PFSK-1 (cell line): ENCODE data around the gene ANAPC2.

Experiments used
- FOXP2 ChIP-seq: optimal IDR thresholded peaks from 2 replicates; pipeline ENCODE3; 2011; ENCODE audit warnings: borderline replicate concordance, control low read depth, inconsistent platforms; ENCODE audit not compliant: insufficient read depth; ENCODE audit errors: extremely low read length, extremely low read depth
- POLR2AphosphoS5 ChIP-seq: IDR thresholded peaks from 2 replicates; pipeline ENCODE4 v1.6.1; 2012; ENCODE audit warnings: low read depth, mild to moderate bottlenecking, control low read depth, low read length, moderate library complexity
- REST ChIP-seq, 2 experiments: IDR thresholded peaks; 2 replicates each; pipeline versions ENCODE4 v1.6.1 to v1.8.0; 2011 to 2012; ENCODE audit warnings: low read depth in 2 of 2, low read length in 2 of 2, control low read depth in 1 of 2, inconsistent platforms in 1 of 2, mild to moderate bottlenecking in 1 of 2, moderate library complexity in 1 of 2; ENCODE audit not compliant: insufficient read depth in 1 of 2
- SIN3A ChIP-seq: IDR thresholded peaks from 2 replicates; pipeline ENCODE4 v1.6.1; 2012; ENCODE audit warnings: mild to moderate bottlenecking, low read length, moderate library complexity, borderline replicate concordance; ENCODE audit not compliant: insufficient read depth
- TAF1 ChIP-seq: IDR thresholded peaks from 2 replicates; pipeline ENCODE4 v1.6.1; 2012; ENCODE audit warnings: low read length, control low read depth, borderline replicate concordance; ENCODE audit not compliant: insufficient read depth

The ANAPC2 gene

GRCh38 chr9:137138722-137139467 is 49.5 kb downstream of the ANAPC2 start, which contains the start of gene GRIN1:
TSS of gene GRIN1 (plus strand) at chr9:137139154. CDS start at chr9:137139487, 333 bp downstream.
- TF ChIP-seq SIN3A (peak; percentile 44; the same call in 1 of the 2 replicates), FOXP2 (no peak), REST (IDR thresholded peaks at IDR 0.05; ENCODE audit: insufficient read depth in 1 of 2, low read depth in 2 of 2, low read length in 2 of 2) (peak; percentile 87 to 96)

- TF ChIP-seq FOXP2 (no peak), REST (IDR thresholded peaks at IDR 0.05; ENCODE audit: insufficient read depth in 1 of 2, low read depth in 2 of 2, low read length in 2 of 2) (no peak), TAF1 (no peak)
Observed at GRCh38 chr9:137138058-137138721, 50.2 kb downstream of the ANAPC2 start.

- TF ChIP-seq SIN3A, result no peak
- TF ChIP-seq POLR2AphosphoS5, result no peak
- TF ChIP-seq REST (IDR thresholded peaks at IDR 0.05; ENCODE audit: insufficient read depth in 1 of 2, low read depth in 2 of 2, low read length in 2 of 2), result no peak
- no peak for TF ChIP-seq FOXP2
- no peak for TF ChIP-seq TAF1
Observed at GRCh38 chr9:137136881-137137607, 51.3 kb downstream of the ANAPC2 start.

GRCh38 chr9:137136261-137136880 is 52.0 kb downstream of the ANAPC2 start:
- TF ChIP-seq FOXP2 (no peak), SIN3A (no peak)

GRCh38 chr9:137134191-137134590 is 54.2 kb downstream of the ANAPC2 start:
- TF ChIP-seq POLR2AphosphoS5 (no peak), SIN3A (no peak), REST (IDR thresholded peaks at IDR 0.05; ENCODE audit: insufficient read depth in 1 of 2, low read depth in 2 of 2, low read length in 2 of 2) (no peak), FOXP2 (no peak), TAF1 (no peak)
